NCI-H1694 treated with DMSO at 0.1 percent for 48 hours (cell line): ENCODE data around the gene ICAM1.
"Not testable (repeated sequence)": the region's sequence is repeated elsewhere in the genome, so short reads cannot be mapped to it uniquely, and the experiment has no call there.

ENCODE experiments used
- DNase-seq: peaks from one replicate; lab custom pipeline; 2025; lab: John Stamatoyannopoulos, UW

The ICAM1 gene

DNA sequence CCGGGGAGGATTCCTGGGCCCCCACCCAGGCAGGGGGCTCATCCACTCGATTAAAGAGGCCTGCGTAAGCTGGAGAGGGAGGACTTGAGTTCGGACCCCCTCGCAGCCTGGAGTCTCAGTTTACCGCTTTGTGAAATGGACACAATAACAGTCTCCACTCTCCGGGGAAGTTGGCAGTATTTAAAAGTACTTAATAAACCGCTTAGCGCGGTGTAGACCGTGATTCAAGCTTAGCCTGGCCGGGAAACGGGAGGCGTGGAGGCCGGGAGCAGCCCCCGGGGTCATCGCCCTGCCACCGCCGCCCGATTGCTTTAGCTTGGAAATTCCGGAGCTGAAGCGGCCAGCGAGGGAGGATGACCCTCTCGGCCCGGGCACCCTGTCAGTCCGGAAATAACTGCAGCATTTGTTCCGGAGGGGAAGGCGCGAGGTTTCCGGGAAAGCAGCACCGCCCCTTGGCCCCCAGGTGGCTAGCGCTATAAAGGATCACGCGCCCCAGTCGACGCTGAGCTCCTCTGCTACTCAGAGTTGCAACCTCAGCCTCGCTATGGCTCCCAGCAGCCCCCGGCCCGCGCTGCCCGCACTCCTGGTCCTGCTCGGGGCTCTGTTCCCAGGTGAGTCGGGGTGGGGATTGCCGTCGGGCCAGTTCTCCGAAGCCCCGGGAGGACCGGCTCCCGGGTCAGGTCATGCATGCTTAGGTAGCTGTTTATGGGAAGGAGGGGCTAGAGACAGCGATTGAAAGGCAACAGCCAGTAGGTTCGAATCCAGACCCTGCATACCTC, at the start of gene ICAM1:
ICAM1 (plus strand) TSS at position 505 of the 779 bp plus-strand sequence; CDS start at position 545, 40 bp downstream.
- DNase-seq: no peak

DNA sequence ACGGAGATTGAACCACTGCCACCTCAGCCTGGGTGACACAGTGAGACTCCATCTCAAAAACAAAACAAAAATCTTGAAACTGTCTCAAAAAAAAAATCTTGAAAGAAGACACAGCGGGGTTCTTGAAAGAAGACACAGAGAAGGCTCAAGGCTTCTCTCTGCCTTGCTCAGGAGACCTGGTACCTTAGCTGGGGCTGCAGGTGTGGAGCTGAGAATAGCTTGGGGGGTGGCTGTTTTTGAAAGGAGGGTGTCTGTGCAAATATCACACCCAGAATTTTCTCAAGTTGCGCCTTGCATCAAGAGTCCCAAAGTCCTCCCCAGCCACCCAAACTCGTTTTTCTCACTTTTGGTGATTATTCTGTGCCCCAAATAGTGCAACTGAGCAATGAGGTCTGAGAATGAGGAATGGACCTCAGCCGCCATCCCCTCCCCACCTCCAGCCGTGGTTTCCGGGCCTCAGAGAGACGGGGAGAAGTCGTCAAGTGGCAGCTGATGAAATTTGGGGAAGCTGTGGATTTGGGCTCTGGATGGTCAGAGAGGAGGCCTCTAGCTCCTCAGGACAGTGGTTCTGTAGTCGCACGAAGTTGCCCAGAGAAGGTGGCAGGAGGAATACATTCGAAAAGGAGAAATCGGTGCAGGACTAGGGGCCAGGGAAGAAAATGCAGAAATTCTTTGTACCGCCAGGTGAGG, 48.6 kb upstream of the ICAM1 start:
- DNase-seq: no peak

DNA sequence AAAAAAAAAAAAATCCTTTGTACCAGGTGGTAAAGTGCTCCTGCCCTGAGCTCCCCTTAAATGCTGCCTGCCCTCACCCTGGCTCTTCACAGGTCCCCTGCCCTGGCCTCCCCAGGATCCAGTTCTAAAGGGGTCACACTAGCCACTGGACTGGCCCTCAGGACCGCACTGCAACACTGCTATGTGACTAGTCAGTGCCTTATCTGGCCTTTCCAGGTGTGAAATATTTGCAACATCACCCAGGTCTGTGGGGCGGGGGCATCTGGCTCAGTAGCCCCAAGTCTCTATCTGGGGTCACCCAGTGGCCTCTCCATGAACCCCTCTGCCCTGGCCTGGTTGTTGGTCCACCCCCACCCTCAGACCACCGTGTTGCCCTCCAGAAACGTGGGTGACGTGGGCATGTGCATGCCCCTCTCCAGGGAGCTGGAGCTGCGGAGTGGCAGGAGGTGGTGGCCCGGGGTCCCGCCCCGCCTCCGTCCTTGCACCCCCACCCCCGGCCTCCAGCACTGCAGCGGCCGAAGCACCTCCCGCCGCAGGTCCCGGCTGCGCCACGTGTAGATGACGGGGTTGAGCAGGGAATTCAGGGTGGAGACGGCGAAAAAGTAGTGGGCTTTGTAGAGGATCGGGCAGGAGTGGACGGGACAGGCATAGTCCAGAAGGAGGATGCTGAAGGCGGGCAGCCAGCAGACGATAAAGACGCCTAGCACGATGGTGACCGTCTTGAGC, 47.3 kb upstream of the ICAM1 start:
- DNase-seq: no peak

DNA sequence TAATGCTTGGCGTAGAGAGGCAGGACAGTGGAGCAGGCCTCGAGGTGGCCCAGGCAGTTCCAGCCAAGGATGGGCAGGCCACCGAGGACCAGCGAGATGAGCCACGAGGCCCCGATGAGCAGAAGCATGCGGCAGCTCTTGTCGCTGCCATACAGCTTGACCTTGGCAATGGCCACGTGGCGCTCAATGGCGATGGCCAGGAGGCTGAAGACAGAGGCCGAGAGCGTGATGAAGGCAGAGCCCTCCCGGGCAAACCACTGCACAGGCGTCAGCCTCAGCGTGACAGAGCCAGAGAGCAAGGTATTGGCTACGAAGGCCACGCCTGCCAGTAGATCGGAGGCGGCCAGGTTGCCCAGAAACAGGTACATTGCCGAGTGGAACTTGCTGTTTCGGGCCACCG, 46.6 kb upstream of the ICAM1 start:
- DNase-seq: no peak

- no peak for DNase-seq
Observed at GRCh38 chr19:10226021-10226375, 44.9 kb upstream of the ICAM1 start.

- no peak for DNase-seq
Observed at GRCh38 chr19:10226376-10227025, 44.4 kb upstream of the ICAM1 start.

DNA sequence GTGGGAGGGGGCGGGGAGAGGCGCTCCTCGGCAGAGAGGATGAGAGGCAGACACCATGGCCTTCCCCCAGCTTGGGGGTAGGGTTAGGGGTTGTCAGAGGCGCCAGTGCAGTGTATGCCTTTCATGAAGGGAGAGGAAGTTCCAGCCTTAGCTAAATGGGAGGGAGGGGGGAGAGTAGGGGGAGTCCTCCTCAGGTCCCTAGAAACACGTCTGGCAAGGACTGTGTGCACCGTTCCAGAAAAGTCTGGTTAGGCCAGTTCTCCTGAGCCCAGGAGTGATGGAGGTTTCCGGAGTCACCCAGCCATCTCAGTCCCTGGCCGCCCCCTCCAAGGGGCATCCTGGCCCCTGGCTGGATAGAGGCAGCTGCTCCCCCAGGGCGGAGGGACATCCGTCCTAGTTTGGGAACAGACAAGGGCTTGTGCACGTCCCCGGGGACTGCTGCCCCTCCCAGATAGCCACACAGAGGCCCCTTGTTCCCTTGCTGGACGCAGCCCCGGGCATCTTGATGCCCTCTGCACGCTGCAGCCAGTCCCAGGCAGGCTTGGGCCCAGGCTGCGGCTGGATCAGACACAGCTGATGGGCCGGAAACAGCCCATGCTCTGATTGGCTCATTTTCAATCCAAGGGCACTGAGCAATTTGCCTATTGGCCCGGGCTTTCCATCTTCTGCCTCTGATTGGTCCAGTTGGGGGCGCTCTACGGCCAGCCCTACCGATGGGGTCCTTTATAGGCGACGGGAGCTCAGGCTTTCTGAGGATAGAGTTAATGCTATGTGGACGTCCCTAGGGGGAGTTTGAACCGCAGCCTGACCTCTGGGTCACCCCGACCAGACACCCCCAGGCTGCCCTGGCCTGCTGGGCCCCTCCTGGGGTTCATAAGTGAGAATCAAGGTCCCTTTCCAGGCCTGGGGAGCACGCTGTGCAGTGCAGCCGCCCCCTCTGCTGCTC, 43.6 kb upstream of the ICAM1 start:
- no peak for DNase-seq

- no peak for DNase-seq
Observed at GRCh38 chr19:10228393-10228792, 42.5 kb upstream of the ICAM1 start.

DNA sequence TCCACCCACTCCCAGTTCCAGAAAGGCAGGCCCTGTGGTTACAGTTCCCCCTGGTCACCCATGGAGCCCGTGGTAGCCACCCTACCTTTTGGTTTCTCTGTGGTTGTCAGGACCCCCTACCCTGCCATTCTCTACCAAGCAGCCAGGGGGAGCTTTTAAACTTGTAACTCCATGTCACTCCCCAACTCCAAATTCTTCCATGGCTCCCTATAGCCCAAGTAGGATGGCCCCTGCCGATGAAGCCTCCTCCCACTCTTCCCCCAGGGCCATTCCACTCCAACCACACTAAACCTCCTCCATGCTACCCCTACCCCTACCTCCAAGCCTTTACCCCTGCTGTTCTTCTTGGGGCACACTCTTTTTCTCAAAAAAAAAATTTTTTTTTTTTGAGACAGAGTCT, 42.0 kb upstream of the ICAM1 start:
- DNase-seq: no peak

DNA sequence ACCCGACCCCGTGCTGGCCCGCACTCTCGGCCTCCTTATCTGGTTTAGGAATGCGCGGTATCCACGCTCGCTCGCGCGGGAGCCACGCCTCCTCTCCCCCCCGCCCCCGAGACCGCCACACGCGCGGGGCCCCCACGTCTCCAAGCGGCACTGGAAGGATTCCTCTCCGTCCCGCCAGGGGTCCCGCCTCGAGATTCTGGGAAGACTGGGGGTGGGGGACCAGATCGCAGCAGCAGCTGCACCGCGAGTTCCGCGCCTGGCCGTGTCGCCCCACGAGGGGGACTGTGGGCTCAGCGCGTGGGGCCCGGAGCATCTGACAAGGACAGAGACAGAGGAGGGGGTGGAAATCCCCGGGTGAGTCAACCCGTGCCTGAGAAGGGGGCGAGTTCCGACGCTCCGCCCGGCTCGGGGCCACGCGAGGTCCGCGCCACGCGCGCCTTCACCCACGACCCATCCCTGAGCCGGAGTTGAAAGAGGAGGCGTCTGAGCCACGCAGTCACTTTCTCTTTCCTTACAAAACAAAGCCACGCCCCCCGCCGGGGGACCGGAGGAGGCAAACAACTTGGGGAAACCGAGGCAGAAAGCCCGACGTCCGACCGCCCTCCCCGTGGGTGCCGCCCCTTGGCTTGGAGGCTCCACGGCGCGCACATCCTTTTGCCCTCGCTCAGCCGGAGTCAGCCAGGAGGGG, 40.6 kb upstream of the ICAM1 start:
- no peak for DNase-seq

DNA sequence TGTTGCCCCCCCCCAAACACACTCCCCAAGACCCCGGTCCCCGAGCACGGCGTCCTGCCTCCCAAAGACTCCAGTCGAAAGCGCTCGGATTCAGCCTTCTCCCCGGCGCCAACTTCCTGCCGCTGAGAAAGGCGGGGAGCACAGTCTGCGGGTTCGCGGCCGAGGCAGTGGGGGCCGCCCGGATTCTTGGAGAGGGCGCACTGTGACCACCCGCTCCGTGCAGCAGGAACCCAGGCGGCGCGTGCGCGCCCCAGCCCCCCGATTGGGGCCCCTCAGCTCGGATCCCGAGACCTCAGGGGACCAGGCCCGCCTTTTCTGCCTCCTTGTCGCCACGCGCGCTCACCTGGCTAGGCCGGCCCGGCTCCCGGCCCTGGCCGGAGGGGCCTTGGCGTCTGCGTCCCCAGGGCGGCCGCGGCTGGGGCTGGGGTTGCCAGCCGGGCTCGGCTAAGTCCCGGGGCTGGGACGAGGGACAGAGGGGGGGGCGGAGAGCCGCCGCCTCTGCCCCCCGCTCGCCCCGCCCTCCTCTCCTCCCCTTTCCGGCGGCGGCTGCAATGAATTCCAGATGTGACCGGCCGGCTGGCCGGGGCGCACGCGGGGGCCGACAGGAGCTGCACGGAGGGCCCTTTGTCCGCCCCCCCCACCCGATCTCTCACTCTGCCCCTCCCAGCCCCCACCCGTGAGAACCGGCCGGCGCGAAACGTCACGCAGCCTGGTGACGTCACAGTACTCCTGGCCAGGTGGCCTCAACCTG, 39.9 kb upstream of the ICAM1 start, which contains the start of gene S1PR2:
S1PR2 (minus strand) TSS at position 471 of the 751 bp plus-strand sequence. CDS start 6,426 bp downstream, outside the sequence.
- DNase-seq: no peak

DNA sequence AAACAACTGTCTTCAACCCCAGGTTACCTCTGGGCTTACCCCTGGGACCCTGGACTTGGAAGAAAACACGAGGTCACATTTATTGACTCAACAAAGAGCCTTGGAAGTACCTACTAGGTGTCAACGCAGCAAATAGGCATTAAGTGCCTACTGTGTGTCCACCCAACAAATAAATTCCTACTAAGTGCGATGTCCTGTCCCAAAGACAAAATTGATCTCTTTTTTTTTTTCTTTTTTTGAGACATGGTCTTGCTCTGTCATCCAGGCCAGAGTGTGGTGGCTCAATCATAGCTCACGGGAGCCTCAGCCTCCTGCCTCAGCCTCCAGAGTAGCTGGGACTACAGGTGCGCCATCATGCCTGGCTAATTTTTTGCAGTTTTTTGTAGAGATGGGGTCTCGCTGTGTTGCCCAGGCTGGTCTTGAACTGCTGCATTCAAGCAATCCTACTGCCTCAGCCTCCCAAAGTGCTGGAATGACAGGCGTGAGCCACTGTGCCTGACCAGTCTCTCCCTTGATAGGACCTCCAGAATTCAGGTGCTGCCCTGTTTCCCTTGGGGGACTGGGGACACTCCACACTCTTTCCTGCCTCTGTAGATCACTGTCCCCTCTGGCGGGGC, 39.2 kb upstream of the ICAM1 start:
- no peak for DNase-seq

- no peak for DNase-seq
Observed at GRCh38 chr19:10233946-10234345, 37.0 kb upstream of the ICAM1 start.

DNA sequence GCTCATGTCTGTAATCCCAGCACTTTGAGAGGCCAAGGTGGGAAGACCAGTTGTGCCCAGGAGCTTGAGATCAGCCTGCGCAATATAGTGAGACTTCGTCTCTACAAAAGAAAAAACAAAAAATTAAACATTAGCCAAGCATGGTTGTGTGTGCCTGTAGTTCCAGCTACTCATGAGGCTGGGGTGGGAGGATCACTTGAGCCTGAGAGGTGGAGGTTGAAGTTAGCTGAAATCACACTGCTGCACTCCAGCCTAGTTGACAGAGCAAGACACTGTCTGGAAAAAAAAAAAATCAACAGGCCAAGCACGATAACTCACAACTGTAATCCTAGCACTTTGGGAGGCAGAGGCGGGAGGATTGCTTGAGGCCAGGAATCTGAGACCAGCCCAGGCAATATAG, 35.9 kb upstream of the ICAM1 start:
- no peak for DNase-seq

DNA sequence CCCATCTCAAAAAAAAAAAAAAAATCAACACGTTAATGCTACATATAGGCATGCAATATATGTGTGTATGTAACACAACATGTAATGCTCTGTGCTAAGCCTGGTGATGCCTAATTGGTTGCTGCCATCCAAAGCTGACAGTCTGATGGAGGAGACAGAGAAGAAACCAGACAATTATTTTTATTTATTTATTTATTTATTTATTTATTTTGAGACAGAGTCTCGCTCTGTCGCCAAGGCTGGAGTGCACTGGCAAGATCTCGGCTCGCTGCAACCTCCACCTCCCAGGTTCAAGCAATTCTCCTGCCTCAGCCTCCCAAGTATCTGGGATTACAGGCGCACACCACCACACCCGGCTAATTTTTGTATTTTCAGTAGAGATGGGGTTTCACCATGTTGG, 35.5 kb upstream of the ICAM1 start:
- not testable (repeated sequence) for DNase-seq

GRCh38 chr19:10237702-10238101, 33.2 kb upstream of the ICAM1 start:
- no peak for DNase-seq

GRCh38 chr19:10238172-10238783, 32.6 kb upstream of the ICAM1 start:
- no peak for DNase-seq

DNA sequence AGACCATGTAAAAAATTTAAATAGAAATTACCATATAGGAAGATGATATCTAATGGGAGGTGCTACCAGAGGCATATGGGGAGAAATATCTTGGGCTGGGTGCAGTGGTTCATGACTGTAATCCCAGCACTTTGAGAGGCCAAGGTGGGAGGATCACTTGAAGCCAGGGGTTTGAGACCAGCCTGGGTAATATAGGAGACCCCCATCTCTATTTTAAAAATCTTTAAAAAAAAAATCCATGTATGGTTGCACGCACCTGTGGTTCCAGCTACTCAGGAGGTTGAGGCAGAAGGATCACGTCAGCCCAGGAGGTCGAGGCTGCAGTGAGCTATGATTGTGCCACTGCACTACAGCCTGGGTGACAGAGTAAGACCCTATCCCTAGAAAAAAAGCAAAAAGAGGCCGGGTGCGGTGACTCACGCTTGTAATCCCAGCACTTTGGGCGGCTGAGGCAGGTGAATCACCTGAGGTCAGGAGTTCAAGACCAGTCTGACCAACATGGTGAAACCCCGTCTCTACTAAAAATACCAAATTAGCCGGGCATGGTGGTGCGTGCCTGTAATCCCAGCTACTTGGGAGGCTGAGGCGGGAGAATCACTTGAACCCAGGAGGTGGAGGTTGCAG, 29.0 kb upstream of the ICAM1 start:
- not testable (repeated sequence) for DNase-seq
